Measurements from ENCODE around the gene SPON2.

SPON2 gene

GRCh38 chr4:1211891-1212545 is 39.6 kb upstream of the SPON2 start:
- no peak overlapping the region for H3K4me3 ChIP-seq (ENCODE audit: insufficient read length, low read depth)
- no peak overlapping the region for H3K9ac ChIP-seq (ENCODE audit: insufficient read length, low read depth)
- TF ChIP-seq SUZ12 (IDR thresholded peaks at IDR 0.05; ENCODE audit: extremely low read depth, insufficient read depth, insufficient read length), result no peak
- no peaks in the 10 kb centered on the region for H3K27me3 ChIP-seq (ENCODE audit: insufficient read depth, insufficient read length)
- no peak for DNase-seq (ENCODE audit: low read depth, low spot score)
- H3K9me3 ChIP-seq (ENCODE audit: insufficient read depth, low read length), result no peaks in the 10 kb centered on the region
- H3K36me3 ChIP-seq (ENCODE audit: insufficient read depth, insufficient read length, low read length), result peaks cover 76% of the 10 kb centered on the region
- H3K4me1 ChIP-seq (ENCODE audit: insufficient read depth, insufficient read length), result peaks cover 25% of the 10 kb centered on the region

GRCh38 chr4:1211371-1211770 is 39.0 kb upstream of the SPON2 start:
- Histone ChIP-seq H3K4me1 (ENCODE audit: insufficient read depth, insufficient read length) (peaks cover 27% of the 10 kb centered on the region), H3K36me3 (ENCODE audit: insufficient read depth, insufficient read length, low read length) (peaks cover 70% of the 10 kb centered on the region)
- no peak for DNase-seq (ENCODE audit: low read depth, low spot score)

GRCh38 chr4:1210971-1211370 is 38.6 kb upstream of the SPON2 start:
- TF ChIP-seq ZNF274 (IDR thresholded peaks at IDR 0.05; ENCODE audit: low read depth, low read length), result no peak
- H3K9me3 ChIP-seq (ENCODE audit: insufficient read depth, low read length), result no peaks in the 10 kb centered on the region
- peaks cover 26% of the 10 kb centered on the region for H3K4me1 ChIP-seq (ENCODE audit: insufficient read depth, insufficient read length)
- no peak for DNase-seq (ENCODE audit: low read depth, low spot score)
- no peak overlapping the region for H3K9ac ChIP-seq (ENCODE audit: insufficient read length, low read depth)
- peaks cover 66% of the 10 kb centered on the region for H3K36me3 ChIP-seq (ENCODE audit: insufficient read depth, insufficient read length, low read length)
- no peaks in the 10 kb centered on the region for H3K27me3 ChIP-seq (ENCODE audit: insufficient read depth, insufficient read length)
- H3K4me3 ChIP-seq (ENCODE audit: insufficient read length, low read depth), result no peak overlapping the region

More at GRCh38 chr4:1211371-1211770, 39.0 kb upstream of the SPON2 start:
- no peak for TF ChIP-seq SUZ12 (IDR thresholded peaks at IDR 0.05; ENCODE audit: extremely low read depth, insufficient read depth, insufficient read length)
- TF ChIP-seq YY1 (IDR thresholded peaks at IDR 0.05; ENCODE audit: insufficient read depth, insufficient read length), result no peak
- TF ChIP-seq ZNF274 (IDR thresholded peaks at IDR 0.05; ENCODE audit: low read depth, low read length), result no peak
- no peaks in the 10 kb centered on the region for H3K9me3 ChIP-seq (ENCODE audit: insufficient read depth, low read length)
- no peaks in the 10 kb centered on the region for H3K27me3 ChIP-seq (ENCODE audit: insufficient read depth, insufficient read length)
- H3K4me3 ChIP-seq (ENCODE audit: insufficient read length, low read depth), result no peak overlapping the region
- H3K9ac ChIP-seq (ENCODE audit: insufficient read length, low read depth), result no peak overlapping the region

- Histone ChIP-seq H3K4me1 (ENCODE audit: insufficient read depth, insufficient read length) (peaks cover 22% of the 10 kb centered on the region), H3K36me3 (ENCODE audit: insufficient read depth, insufficient read length, low read length) (peaks cover 60% of the 10 kb centered on the region), H3K27me3 (ENCODE audit: insufficient read depth, insufficient read length) (no peaks in the 10 kb centered on the region), H3K9me3 (ENCODE audit: insufficient read depth, low read length) (no peaks in the 10 kb centered on the region), H3K4me3 (ENCODE audit: insufficient read length, low read depth) (no peak overlapping the region), H3K9ac (ENCODE audit: insufficient read length, low read depth) (no peak overlapping the region)
- TF ChIP-seq SUZ12 (IDR thresholded peaks at IDR 0.05; ENCODE audit: extremely low read depth, insufficient read depth, insufficient read length) (no peak), YY1 (IDR thresholded peaks at IDR 0.05; ENCODE audit: insufficient read depth, insufficient read length) (no peak), ZNF274 (IDR thresholded peaks at IDR 0.05; ENCODE audit: low read depth, low read length) (no peak)
- no peak for DNase-seq (ENCODE audit: low read depth, low spot score)
Measured at GRCh38 chr4:1210241-1210841, 38.0 kb upstream of the SPON2 start.

- H3K9me3 ChIP-seq (ENCODE audit: insufficient read depth, low read length), result no peaks in the 10 kb centered on the region
- H3K27me3 ChIP-seq (ENCODE audit: insufficient read depth, insufficient read length), result no peaks in the 10 kb centered on the region
- H3K9ac ChIP-seq (ENCODE audit: insufficient read length, low read depth), result no peak overlapping the region
- peaks cover 26% of the 10 kb centered on the region for H3K4me1 ChIP-seq (ENCODE audit: insufficient read depth, insufficient read length)
- H3K4me3 ChIP-seq (ENCODE audit: insufficient read length, low read depth), result no peak overlapping the region
- TF ChIP-seq YY1 (IDR thresholded peaks at IDR 0.05; ENCODE audit: insufficient read depth, insufficient read length) (no peak), SUZ12 (IDR thresholded peaks at IDR 0.05; ENCODE audit: extremely low read depth, insufficient read depth, insufficient read length) (no peak), ZNF274 (IDR thresholded peaks at IDR 0.05; ENCODE audit: low read depth, low read length) (no peak)
- no peak for DNase-seq (ENCODE audit: low read depth, low spot score)
- H3K36me3 ChIP-seq (ENCODE audit: insufficient read depth, insufficient read length, low read length), result peaks cover 54% of the 10 kb centered on the region
Measured at GRCh38 chr4:1209821-1210220, 37.4 kb upstream of the SPON2 start.

- TF ChIP-seq ZNF274 (IDR thresholded peaks at IDR 0.05; ENCODE audit: low read depth, low read length), result no peak
- Histone ChIP-seq H3K9ac (ENCODE audit: insufficient read length, low read depth) (peak overlapping the region; percentile 38), H3K4me1 (ENCODE audit: insufficient read depth, insufficient read length) (peaks cover 26% of the 10 kb centered on the region), H3K27me3 (ENCODE audit: insufficient read depth, insufficient read length) (no peaks in the 10 kb centered on the region), H3K4me3 (ENCODE audit: insufficient read length, low read depth) (no peak overlapping the region), H3K36me3 (ENCODE audit: insufficient read depth, insufficient read length, low read length) (peaks cover 48% of the 10 kb centered on the region), H3K9me3 (ENCODE audit: insufficient read depth, low read length) (no peaks in the 10 kb centered on the region)
- DNase-seq (ENCODE audit: low read depth, low spot score), result no peak
Measured at GRCh38 chr4:1208970-1209704, 36.8 kb upstream of the SPON2 start.

- TF ChIP-seq YY1 (IDR thresholded peaks at IDR 0.05; ENCODE audit: insufficient read depth, insufficient read length) (no peak), ZNF274 (IDR thresholded peaks at IDR 0.05; ENCODE audit: low read depth, low read length) (no peak), SUZ12 (IDR thresholded peaks at IDR 0.05; ENCODE audit: extremely low read depth, insufficient read depth, insufficient read length) (no peak)
- H3K9me3 ChIP-seq (ENCODE audit: insufficient read depth, low read length), result no peaks in the 10 kb centered on the region
Measured at GRCh38 chr4:1208266-1208961, 36.0 kb upstream of the SPON2 start.

More at GRCh38 chr4:1208266-1208961, 36.0 kb upstream of the SPON2 start:
- Histone ChIP-seq H3K4me3 (ENCODE audit: insufficient read length, low read depth) (no peak overlapping the region), H3K27me3 (ENCODE audit: insufficient read depth, insufficient read length) (no peaks in the 10 kb centered on the region), H3K36me3 (ENCODE audit: insufficient read depth, insufficient read length, low read length) (peaks cover 40% of the 10 kb centered on the region), H3K9ac (ENCODE audit: insufficient read length, low read depth) (no peak overlapping the region), H3K4me1 (ENCODE audit: insufficient read depth, insufficient read length) (peaks cover 26% of the 10 kb centered on the region)
- no peak for DNase-seq (ENCODE audit: low read depth, low spot score)
